ENCODE results near the gene CORO1C. TPM values are rescaled to one million over a fixed set of nuclear protein-coding genes. Genes with fewer than 3 reads are reported as not detected.

The CORO1C gene
- 275 and 365 TPM in 2 replicates for total RNA-seq (2011; cell fraction: chromatin; rRNA removed; ENCODE audit: low replicate concordance)
- total RNA-seq (2011; cell fraction: nucleolus; rRNA removed) = 109 and 134 TPM in 2 replicates
- 215 and 268 TPM in 2 replicates for total RNA-seq (2011; cell fraction: nucleoplasm; rRNA removed)
- 118 and 123 TPM in 2 replicates for total RNA-seq (2014; rRNA removed)
- total RNA-seq (2014; rRNA removed; fragmentation: Illumina TruSeq; extraction: Trizol) = 154 and 166 TPM in 2 replicates
- total RNA-seq (2015; rRNA removed; fragmentation: Illumina TruSeq; extraction: Trizol) = 141 and 147 TPM in 2 replicates
- total RNA-seq (2021) = 206 TPM in 2 replicates
- 265 and 280 TPM in 2 replicates for polyA plus RNA-seq (2011; rRNA removed)
- polyA plus RNA-seq (2011; cell fraction: cytosol; rRNA removed) = 140 and 201 TPM in 2 replicates
- 132 and 151 TPM in 2 replicates for polyA plus RNA-seq (2011; cell fraction: nucleus; rRNA removed)
- polyA plus RNA-seq (2012) = 106 and 126 TPM in 2 replicates
- 142 and 159 TPM in 2 replicates for polyA plus RNA-seq (2014; fragmentation: Illumina TruSeq; extraction: Trizol)
- 10 to 100 TPM; 55.2 to 68.6 TPM for polyA plus RNA-seq (2014; fragmentation: Nextera tagmentation; extraction: Ambion mirVana)
- polyA plus RNA-seq (2014; rRNA removed) = 125 and 150 TPM in 2 replicates
- polyA minus RNA-seq (2011; rRNA and poly(A)+ RNA removed) = 667 and 775 TPM in 2 replicates
- 210 and 245 TPM in 2 replicates for polyA minus RNA-seq (2011; cell fraction: cytosol; rRNA and poly(A)+ RNA removed)
- 85.0 and 160 TPM in 2 replicates for polyA minus RNA-seq (2011; cell fraction: nucleus; rRNA and poly(A)+ RNA removed)
- percentile 94 among the genes with signal in this experiment for Bru-seq, nascent RNA
- BruChase-seq, experiment 1, labeled RNA remaining after a 2-hour chase = percentile 93 among the genes with signal in this experiment
- BruChase-seq, experiment 2, labeled RNA remaining after a 6-hour chase = percentile 92 among the genes with signal in this experiment
- long read RNA-seq, experiment 1, transcript CORO1C-201 (11 exons, 3,892 nt) = major isoform, 184 of 389 reads
- long read RNA-seq, experiment 1, partial matches to known transcripts = 46 of 389 reads
- long read RNA-seq, experiment 1, other reads (novel, unspliced or antisense) = 159 of 389 reads
- long read RNA-seq, experiment 2, transcript CORO1C-201 (11 exons, 3,892 nt) = major isoform, 38 of 197 reads
- long read RNA-seq, experiment 2, partial matches to known transcripts = 8 of 197 reads
- long read RNA-seq, experiment 2, other reads (novel, unspliced or antisense) = 151 of 197 reads
- long read RNA-seq, experiment 3, transcript CORO1C-201 (11 exons, 3,892 nt) = major isoform, 46 of 68 reads
- long read RNA-seq, experiment 3, partial matches to known transcripts = 4 of 68 reads
- long read RNA-seq, experiment 3, other reads (novel, unspliced or antisense) = 18 of 68 reads

- Histone ChIP-seq H3K4me1 (replicated peaks in 1 of 2; ENCODE audit: control insufficient read depth in 2 of 2, insufficient read depth in 2 of 2, low read length in 2 of 2) (peaks cover 21 to 32% of the 10 kb centered on the region in 2 experiments), H3K9ac (ENCODE audit: insufficient read depth in 1 of 2, low read depth in 2 of 2, low read length in 2 of 2) (peak within 1 kb of the TSS; percentile 89 to 99), H3K9me3 (replicated peaks; ENCODE audit: control insufficient read depth, insufficient read depth, low read depth, low read length) (no peaks in the 10 kb centered on the region), H3K36me3 (ENCODE audit: control insufficient read depth, insufficient read depth, low read length) (peaks cover 25% of the 10 kb centered on the region), H3K9me1 (ENCODE audit: control insufficient read depth, insufficient read depth, low read length) (no peaks in the 10 kb centered on the region), H3K27ac (ENCODE audit: extremely low read depth, low read depth, low read length) (peak within 1 kb of the TSS; percentile 93), H3K27me3 (ENCODE audit: control insufficient read depth in 2 of 2, insufficient read depth in 2 of 2, low read length in 2 of 2) (no peaks in the 10 kb centered on the region), H2AFZ (ENCODE audit: low read depth, low read length) (peak within 1 kb of the TSS; percentile 92), H3K79me2 (ENCODE audit: control insufficient read depth, insufficient read depth, low read length) (peaks cover 51% of the 10 kb centered on the region), H3K4me2 (ENCODE audit: insufficient read depth, low read length) (peak within 1 kb of the TSS; percentile 93), H3K4me3 (peak within 1 kb of the TSS; percentile 89), H4K20me1 (replicated peaks; ENCODE audit: control insufficient read depth, insufficient read depth, low read length) (peaks cover 20% of the 10 kb centered on the region)
- in situ Hi-C loops (cut with MboI) = no loop called here
- CTCF ChIA-PET (ENCODE audit: low intra/inter-chr PET ratio) = interaction anchor here (0.6 kb wide), 1 partner anchor 50 kb away, joined by 3 read pairs; no protein-coding TSS in a partner anchor
- WGBS (ENCODE audit: insufficient coverage, low coverage, missing lambda C conversion rate) = 1% methylated on average over 48 of the region's 85 CpGs
- DNase-seq (ENCODE audit: extremely low read depth in 1 of 4, low spot score in 3 of 4) (peak; percentile 95 to 97 (median 96)), ATAC-seq (peak; percentile 77), FAIRE-seq (peak; percentile 71)
- intact Hi-C loops (cut with micrococcal nuclease) = loop anchor here (2.0 to 5.0 kb wide), 3 partner anchors 66 to 169 kb away; partner anchors contain the start of genes ISCU and SART3
- POLR2A ChIA-PET = interaction anchor here (1.0 to 1.4 kb wide), 4 partner anchors 14 to 24 kb away, joined by 3 to 9 read pairs (median 4); no protein-coding TSS in a partner anchor
- no TSS peak for BruUV-seq (replicated peaks)
- TF ChIP-seq MCM2 (IDR thresholded peaks at IDR 0.05; ENCODE audit: low read depth) (no peak), TSC22D4 (tag; IDR thresholded peaks at IDR 0.05) (no peak), GTF2F1 (IDR thresholded peaks at IDR 0.05; ENCODE audit: low read depth, low read length) (0 out of 2 replicates have a peak, but pooled peaks have one; percentile 28), ZMIZ1 (IDR thresholded peaks at IDR 0.05; ENCODE audit: low read depth in 2 of 2, low read length in 2 of 2) (peak in 1 of 2 experiments; percentile 65; a peak in 1 of 4 replicates), YY1 (IDR thresholded peaks at IDR 0.05; ENCODE audit: borderline replicate concordance in 1 of 3, control insufficient read depth in 1 of 3, extremely low read depth in 1 of 3, insufficient read depth in 3 of 3, insufficient read length in 1 of 3, insufficient replicate concordance in 2 of 3, low read depth in 1 of 3, low read length in 2 of 3) (peak in 2 of 3 experiments; percentile 64 to 67), ZBTB17 (CRISPR knock-in tag; IDR thresholded peaks at IDR 0.05) (no peak), TGIF2 (CRISPR knock-in tag; IDR thresholded peaks at IDR 0.05) (peak; percentile 77; the same call in 1 of the 2 replicates), CREB3L1 (IDR thresholded peaks at IDR 0.05; ENCODE audit: borderline replicate concordance, low read depth) (peak; percentile 69; the same call in 1 of the 2 replicates), SNRNP70 (optimal IDR thresholded peaks at IDR 0.05; ENCODE audit: low read depth, low read length) (no peak)
These were observed at the start of gene CORO1C for GRCh38 chr12:108731105-108731865. CORO1C (minus strand) TSS chr12:108731518; CDS start chr12:108701318, 30,200 bp downstream.
